Stomach (tissue), 9 donors: Measurements from ENCODE around the gene CLCN1. TPM values are rescaled to one million over a fixed set of nuclear protein-coding genes. Genes with fewer than 3 reads are reported as not detected.

Source experiments
- DNase-seq, 2 donors: peaks; one replicate each; pipeline versions ENCODE4 v3.0.0 to v3.0.0-alpha.2; 2013 to 2019
- H3K27ac ChIP-seq, 5 donors: fragments of 200-600 bp in 4 of 5; sonication (generic) in 4 of 5; one replicate each; pipeline ENCODE4 v1.5.1; 2013 to 2019; ENCODE audit warnings: mild to moderate bottlenecking in 1 of 5, moderate library complexity in 1 of 5
- H3K27me3 ChIP-seq, 3 donors: fragments of 200-600 bp; sonication (generic); one replicate each; pipeline ENCODE4 v1.5.1; 2017 to 2019; ENCODE audit warnings: mixed run types in 1 of 3
- H3K36me3 ChIP-seq, 4 donors: fragments of 200-600 bp; sonication (generic); 1 replicate in 3 of 4; 2 replicates in 1 of 4; pipeline ENCODE4 v1.5.1; 2016 to 2019
- H3K4me1 ChIP-seq, 4 donors: fragments of 200-600 bp; sonication (generic); one replicate each; pipeline ENCODE4 v1.5.1; 2016 to 2019
- H3K4me3 ChIP-seq, 4 donors: fragments of 200-600 bp; sonication (generic) in 3 of 4; one replicate each; pipeline ENCODE4 v1.5.1; 2016 to 2019; ENCODE audit warnings: mild to moderate bottlenecking in 1 of 4
- H3K9me3 ChIP-seq, 4 donors: fragments of 200-600 bp; sonication (generic); one replicate each; pipeline ENCODE4 v1.5.1; 2016 to 2019
- CTCF ChIP-seq, 7 experiments: fragments of 450-650 bp in 4 of 7; fragments of 200-600 bp in 3 of 7; sonication (generic) in 3 of 7; IDR thresholded peaks; one replicate each; pipeline ENCODE4 v1.5.1; 2016 to 2019; ENCODE audit warnings: antibody characterized with exemption in 7 of 7, control low read depth in 2 of 7, mild to moderate bottlenecking in 1 of 7
- EP300 ChIP-seq: sonication (generic); formaldehyde crosslinking; IDR thresholded peaks from one replicate; pipeline ENCODE4 v1.6.1; 2017; ENCODE audit warnings: antibody characterized with exemption
- POLR2A ChIP-seq, 4 donors: fragments of 450-650 bp; IDR thresholded peaks; one replicate each; pipeline ENCODE4 v1.6.1; 2016; ENCODE audit warnings: antibody characterized with exemption in 4 of 4, control low read depth in 2 of 4, mild to moderate bottlenecking in 1 of 4, moderate library complexity in 1 of 4
- POLR2AphosphoS5 ChIP-seq, 3 donors: sonication (generic); formaldehyde crosslinking; IDR thresholded peaks; one replicate each; pipeline ENCODE4 v1.6.1; 2016; ENCODE audit warnings: antibody characterized with exemption in 3 of 3
- WGBS, 5 donors: extraction: QIAGEN DNeasy Blood & Tissue Kit in 3 of 5; methylation state at CpG; one replicate each; pipeline versions ENCODE4 v1.1.5 to v1.1.7; 2013 to 2018; 5-methylcytosine and 5-hydroxymethylcytosine counted together
- intact Hi-C: fragments of 100-400 bp; cut with DNase I; formaldehyde crosslinking; loops from one replicate; pipeline ENCODE4 v1.15.1; 2023; ENCODE audit warnings: low total_unique reads
- polyA plus RNA-seq, 3 donors: library from polyadenylated mRNA; stranded (reverse); fragments of 200-250 nt; gene quantifications; one replicate each; pipeline ENCODE4 v1.2.3, GENCODE V29; 2013
- small RNA-seq, 4 donors: library from RNA; depleted of rRNA; stranded (forward); fragments of <200 nt; gene quantifications; one replicate each; pipeline ENCODE3, GENCODE V24; 2016
- total RNA-seq, 5 donors: library from RNA; depleted of rRNA; stranded (reverse); fragments of >200 nt; gene quantifications; one replicate each; pipeline versions ENCODE4 v1.1.0 to v1.2.3, GENCODE V29; 2014 to 2016
- donor health status: healthy with polysubstance abuse.
- donor health status: Bipolar disorder and iron deficiency.
- donor health status: healthy.

The CLCN1 gene
- total and polyA plus RNA-seq, 8 donors: 0.28 TPM; not detected in 7

DNA sequence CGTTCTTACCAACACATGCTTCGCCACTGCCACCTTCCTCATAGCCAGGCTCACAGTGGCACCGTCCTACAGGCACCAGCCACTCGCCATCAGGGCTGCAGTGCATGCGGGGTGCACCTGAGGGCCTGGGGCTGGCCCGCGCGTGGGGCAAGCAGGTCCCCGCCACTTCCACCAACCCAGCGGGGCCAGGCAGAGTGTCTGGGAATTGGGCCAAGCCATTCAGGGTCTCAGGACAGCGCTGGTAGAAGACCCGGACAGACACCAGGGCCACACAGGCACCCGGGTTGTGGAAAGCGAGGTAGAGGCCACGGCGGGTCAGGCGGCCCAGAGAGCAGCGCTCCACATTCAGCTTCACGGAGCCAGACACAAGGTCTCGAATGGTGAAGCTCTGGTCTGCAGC is 83.7 kb downstream of the CLCN1 start:
- DNase-seq: no peak
- H3K27ac ChIP-seq: no peak overlapping the region
- no peaks in the 10 kb centered on the region for H3K27me3 ChIP-seq
- H3K4me3 ChIP-seq: no peak overlapping the region
- intact Hi-C loops: no loop called here
- peaks cover 0 to 42% (median 25%) of the 10 kb centered on the region in 4 donors for H3K36me3 ChIP-seq
- TF ChIP-seq CTCF (IDR thresholded peaks at IDR 0.05) (no peak), POLR2AphosphoS5 (IDR thresholded peaks at IDR 0.05) (no peak), EP300 (no peak), POLR2A (IDR thresholded peaks at IDR 0.05) (no peak)
- WGBS, 5 donors: 95 to 98% (median 95%) methylated on average over 15 to 20 of the region's 20 CpGs
- H3K9me3 ChIP-seq: no peaks in the 10 kb centered on the region
- peaks cover 9 to 21% (median 15%) of the 10 kb centered on the region in 4 donors for H3K4me1 ChIP-seq

DNA sequence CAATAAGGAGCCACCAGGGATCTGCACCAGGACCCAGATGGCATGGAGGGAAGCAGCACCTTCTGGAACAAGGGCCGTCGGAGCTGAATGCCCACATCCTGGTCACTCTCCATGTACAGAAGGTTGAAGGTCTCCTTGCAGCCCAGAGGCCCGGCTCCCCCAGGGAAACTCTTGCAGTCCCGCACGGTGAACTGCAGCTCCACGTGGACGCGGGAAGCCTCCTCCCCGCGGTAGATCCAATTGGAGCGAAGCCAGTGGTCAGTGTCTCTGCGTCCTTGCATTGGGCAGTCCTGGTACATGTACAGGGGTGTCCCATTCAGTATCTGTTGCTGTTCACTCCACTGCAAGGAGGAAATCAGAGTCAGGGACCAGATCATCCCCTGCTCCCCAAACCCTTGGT is 85.4 kb downstream of the CLCN1 start:
- no peak overlapping the region for H3K4me3 ChIP-seq
- no peak overlapping the region for H3K27ac ChIP-seq
- intact Hi-C loops: no loop called here
- H3K9me3 ChIP-seq: no peaks in the 10 kb centered on the region
- H3K27me3 ChIP-seq: no peaks in the 10 kb centered on the region
- 90 to 94% (median 90%) methylated on average over 7 to 12 of the region's 12 CpGs for WGBS, 5 donors
- peaks cover 2 to 15% (median 8%) of the 10 kb centered on the region in 4 donors for H3K4me1 ChIP-seq
- no peak for TF ChIP-seq POLR2AphosphoS5 (IDR thresholded peaks at IDR 0.05)
- TF ChIP-seq CTCF (IDR thresholded peaks at IDR 0.05): no peak
- no peak for TF ChIP-seq POLR2A (IDR thresholded peaks at IDR 0.05)
- no peak for TF ChIP-seq EP300
- DNase-seq: no peak
- peaks cover 0 to 36% (median 25%) of the 10 kb centered on the region in 4 donors for H3K36me3 ChIP-seq

Small RNAs within 50 kb of the gene (small RNA-seq; reads per million reads assigned to genes)
- 0 to 1.1 (median 0.76) reads per million in 4 donors for gene MIR6892
- gene RN7SL481P: 0 reads per million in 4 donors
- 0 reads per million in 4 donors for gene RN7SL535P

Other genes starting within 250 kb of the CLCN1 start
- not detected for gene PIP, start 184.0 kb upstream of the CLCN1 start, total RNA-seq
- under 1 TPM in 1 of 3 donors, not detected in 2; 0.45 TPM for gene PIP, start 184.0 kb upstream of the CLCN1 start, polyA plus RNA-seq
- not detected for gene TAS2R39, start 132.7 kb upstream of the CLCN1 start, total RNA-seq
- not detected for gene TAS2R39, start 132.7 kb upstream of the CLCN1 start, polyA plus RNA-seq
- gene TAS2R40, start 94.1 kb upstream of the CLCN1 start, total RNA-seq: not detected
- not detected for gene TAS2R40, start 94.1 kb upstream of the CLCN1 start, polyA plus RNA-seq
- gene GSTK1, start 52.7 kb upstream of the CLCN1 start, total RNA-seq: 100 to 1,000 TPM in 4 of 5 donors, 10 to 100 TPM in 1; 71.8 to 305 (median 164) TPM
- 100 to 1,000 TPM; 118 to 177 (median 141) TPM for gene GSTK1, start 52.7 kb upstream of the CLCN1 start, polyA plus RNA-seq
- gene TMEM139, start 31.2 kb upstream of the CLCN1 start, total RNA-seq: 1 to 10 TPM in 4 of 5 donors, under 1 TPM in 1; 0.89 to 9.6 (median 4.6) TPM
- gene TMEM139, start 31.2 kb upstream of the CLCN1 start, polyA plus RNA-seq: 10 to 100 TPM in 1 of 3 donors, 1 to 10 TPM in 2; 5.3 to 15.3 (median 8.4) TPM
- 10 to 100 TPM; 10.5 to 27.7 (median 22.0) TPM for gene CASP2, start 27.8 kb upstream of the CLCN1 start, total RNA-seq
- 1 to 10 TPM; 4.6 to 7.0 (median 5.0) TPM for gene CASP2, start 27.8 kb upstream of the CLCN1 start, polyA plus RNA-seq
- gene FAM131B, start 46.6 kb downstream of the CLCN1 start, total RNA-seq: 10 to 100 TPM in 1 of 5 donors, 1 to 10 TPM in 1, under 1 TPM in 2, not detected in 1; 0.29 to 14.0 (median 0.95) TPM
- under 1 TPM; 0.33 to 0.56 (median 0.46) TPM for gene FAM131B, start 46.6 kb downstream of the CLCN1 start, polyA plus RNA-seq
- gene ZYX, start 65.2 kb downstream of the CLCN1 start, total RNA-seq: 100 to 1,000 TPM in 1 of 5 donors, 10 to 100 TPM in 4; 20.6 to 102 (median 64.0) TPM
- gene ZYX, start 65.2 kb downstream of the CLCN1 start, polyA plus RNA-seq: 10 to 100 TPM; 73.4 to 79.2 (median 74.1) TPM
- gene EPHA1, start 92.7 kb downstream of the CLCN1 start, total RNA-seq: 10 to 100 TPM in 3 of 5 donors, 1 to 10 TPM in 2; 5.3 to 31.9 (median 12.5) TPM
- 10 to 100 TPM in 1 of 3 donors, 1 to 10 TPM in 2; 4.7 to 25.9 (median 5.6) TPM for gene EPHA1, start 92.7 kb downstream of the CLCN1 start, polyA plus RNA-seq
- gene TAS2R60, start 127.3 kb downstream of the CLCN1 start, total RNA-seq: not detected
- not detected for gene TAS2R60, start 127.3 kb downstream of the CLCN1 start, polyA plus RNA-seq
- gene TAS2R41, start 161.8 kb downstream of the CLCN1 start, total RNA-seq: 1 to 10 TPM in 1 of 5 donors, not detected in 4; 1.5 TPM
- not detected for gene TAS2R41, start 161.8 kb downstream of the CLCN1 start, polyA plus RNA-seq